HL-60 (cell line): ENCODE measurements around the gene EMP2.
"Not testable (repeated sequence)": the region's sequence is repeated elsewhere in the genome, so short reads cannot be mapped to it uniquely, and the experiment has no call there.

Source experiments
- DNase-seq, 2 experiments: peaks; one replicate each; pipeline ENCODE4 v3.0.0-alpha.2; 2010 to 2020; ENCODE audit warnings: low read depth in 1 of 2, low spot score in 1 of 2
- H3K27ac ChIP-seq: fragments of 250-450 bp; sonication (Bioruptor Pico); replicated peaks from 2 replicates; pipeline ENCODE4 v1.5.1; 2020; ENCODE audit warnings: mild to moderate bottlenecking, moderate library complexity
- H3K27me3 ChIP-seq: fragments of 250-450 bp; sonication (Bioruptor Pico); 2 replicates; pipeline ENCODE4 v1.5.1; 2021; ENCODE audit warnings: mild to moderate bottlenecking, moderate library complexity; ENCODE audit not compliant: insufficient read depth, poor library complexity, severe bottlenecking
- H3K4me3 ChIP-seq: replicated peaks from 2 replicates; pipeline ENCODE4 v1.5.1; 2011; ENCODE audit warnings: mild to moderate bottlenecking, control low read depth, low read length; ENCODE audit not compliant: insufficient read depth
- GABPA ChIP-seq: IDR thresholded peaks from 2 replicates; pipeline ENCODE4 v1.6.1; 2012; ENCODE audit warnings: low read depth
- POLR2AphosphoS5 ChIP-seq: IDR thresholded peaks from 2 replicates; pipeline ENCODE4 v1.6.1; 2012; ENCODE audit warnings: low read depth
- SPI1 ChIP-seq: IDR thresholded peaks from 2 replicates; pipeline ENCODE4 v1.6.1; 2012; ENCODE audit warnings: low read depth, mild to moderate bottlenecking, borderline replicate concordance
- TF ChIP-seq, protein P1 (sequence below): IDR thresholded peaks from one replicate; pipeline ENCODE4 v1.5.1; 2011; ENCODE audit warnings: low read length, control low read depth, inconsistent platforms; ENCODE audit not compliant: insufficient read depth
- TF ChIP-seq, protein P2 (sequence below): IDR thresholded peaks from 2 replicates; pipeline ENCODE4 v1.6.1; 2012; ENCODE audit warnings: low read depth; ENCODE audit not compliant: insufficient replicate concordance

The EMP2 gene

DNA sequence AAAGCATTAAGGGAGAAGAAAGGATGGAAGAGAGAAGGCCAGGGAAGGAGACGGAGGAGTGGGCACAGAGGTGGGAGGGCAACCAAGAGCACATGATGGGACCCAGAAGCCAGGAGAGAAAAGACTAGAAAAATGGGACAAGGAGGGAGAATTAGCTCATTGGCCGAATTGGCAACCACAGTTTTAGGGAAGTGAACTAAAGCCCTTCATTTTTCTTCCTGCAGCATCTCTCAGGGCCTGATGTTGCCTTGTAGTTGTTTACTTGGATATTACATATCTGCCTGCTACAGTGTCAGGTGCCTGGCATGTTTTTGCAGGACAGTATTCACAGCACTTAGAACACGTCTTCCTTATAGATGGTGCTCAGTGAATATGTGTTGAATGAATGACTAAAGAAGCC, 19.0 kb downstream of the EMP2 start:
- H3K27me3 ChIP-seq = no peaks in the 10 kb centered on the region
- TF ChIP-seq POLR2AphosphoS5 (no peak), SPI1 (peak; percentile 69)
- TF ChIP-seq, protein P1, sequence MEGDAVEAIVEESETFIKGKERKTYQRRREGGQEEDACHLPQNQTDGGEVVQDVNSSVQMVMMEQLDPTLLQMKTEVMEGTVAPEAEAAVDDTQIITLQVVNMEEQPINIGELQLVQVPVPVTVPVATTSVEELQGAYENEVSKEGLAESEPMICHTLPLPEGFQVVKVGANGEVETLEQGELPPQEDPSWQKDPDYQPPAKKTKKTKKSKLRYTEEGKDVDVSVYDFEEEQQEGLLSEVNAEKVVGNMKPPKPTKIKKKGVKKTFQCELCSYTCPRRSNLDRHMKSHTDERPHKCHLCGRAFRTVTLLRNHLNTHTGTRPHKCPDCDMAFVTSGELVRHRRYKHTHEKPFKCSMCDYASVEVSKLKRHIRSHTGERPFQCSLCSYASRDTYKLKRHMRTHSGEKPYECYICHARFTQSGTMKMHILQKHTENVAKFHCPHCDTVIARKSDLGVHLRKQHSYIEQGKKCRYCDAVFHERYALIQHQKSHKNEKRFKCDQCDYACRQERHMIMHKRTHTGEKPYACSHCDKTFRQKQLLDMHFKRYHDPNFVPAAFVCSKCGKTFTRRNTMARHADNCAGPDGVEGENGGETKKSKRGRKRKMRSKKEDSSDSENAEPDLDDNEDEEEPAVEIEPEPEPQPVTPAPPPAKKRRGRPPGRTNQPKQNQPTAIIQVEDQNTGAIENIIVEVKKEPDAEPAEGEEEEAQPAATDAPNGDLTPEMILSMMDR = no peak
- DNase-seq = no peak
- H3K4me3 ChIP-seq = no peak overlapping the region
- H3K27ac ChIP-seq = no peak overlapping the region

DNA sequence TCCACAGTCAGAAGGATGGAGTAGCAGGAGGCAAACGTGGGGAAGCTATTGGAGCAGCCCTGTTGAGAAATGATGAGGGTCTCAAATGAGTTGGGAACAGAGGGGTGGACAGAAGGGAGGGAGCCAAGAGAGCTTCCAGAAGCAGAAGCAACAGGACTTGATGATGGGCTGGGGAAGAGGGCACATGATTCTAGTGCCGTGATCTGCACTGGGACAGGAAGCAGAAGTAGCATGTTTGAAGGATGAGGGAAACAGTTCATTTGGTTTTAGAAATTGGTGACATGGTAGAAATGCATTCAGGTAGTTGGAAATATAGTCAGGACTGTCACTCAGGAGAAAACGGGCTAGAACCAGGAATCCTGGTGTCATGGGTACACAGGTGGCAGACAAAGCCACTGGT, 19.4 kb downstream of the EMP2 start:
- no peak for DNase-seq
- Histone ChIP-seq H3K27ac (no peak overlapping the region), H3K27me3 (no peaks in the 10 kb centered on the region), H3K4me3 (no peak overlapping the region)
- TF ChIP-seq GABPA = no peak
- TF ChIP-seq, protein P2, sequence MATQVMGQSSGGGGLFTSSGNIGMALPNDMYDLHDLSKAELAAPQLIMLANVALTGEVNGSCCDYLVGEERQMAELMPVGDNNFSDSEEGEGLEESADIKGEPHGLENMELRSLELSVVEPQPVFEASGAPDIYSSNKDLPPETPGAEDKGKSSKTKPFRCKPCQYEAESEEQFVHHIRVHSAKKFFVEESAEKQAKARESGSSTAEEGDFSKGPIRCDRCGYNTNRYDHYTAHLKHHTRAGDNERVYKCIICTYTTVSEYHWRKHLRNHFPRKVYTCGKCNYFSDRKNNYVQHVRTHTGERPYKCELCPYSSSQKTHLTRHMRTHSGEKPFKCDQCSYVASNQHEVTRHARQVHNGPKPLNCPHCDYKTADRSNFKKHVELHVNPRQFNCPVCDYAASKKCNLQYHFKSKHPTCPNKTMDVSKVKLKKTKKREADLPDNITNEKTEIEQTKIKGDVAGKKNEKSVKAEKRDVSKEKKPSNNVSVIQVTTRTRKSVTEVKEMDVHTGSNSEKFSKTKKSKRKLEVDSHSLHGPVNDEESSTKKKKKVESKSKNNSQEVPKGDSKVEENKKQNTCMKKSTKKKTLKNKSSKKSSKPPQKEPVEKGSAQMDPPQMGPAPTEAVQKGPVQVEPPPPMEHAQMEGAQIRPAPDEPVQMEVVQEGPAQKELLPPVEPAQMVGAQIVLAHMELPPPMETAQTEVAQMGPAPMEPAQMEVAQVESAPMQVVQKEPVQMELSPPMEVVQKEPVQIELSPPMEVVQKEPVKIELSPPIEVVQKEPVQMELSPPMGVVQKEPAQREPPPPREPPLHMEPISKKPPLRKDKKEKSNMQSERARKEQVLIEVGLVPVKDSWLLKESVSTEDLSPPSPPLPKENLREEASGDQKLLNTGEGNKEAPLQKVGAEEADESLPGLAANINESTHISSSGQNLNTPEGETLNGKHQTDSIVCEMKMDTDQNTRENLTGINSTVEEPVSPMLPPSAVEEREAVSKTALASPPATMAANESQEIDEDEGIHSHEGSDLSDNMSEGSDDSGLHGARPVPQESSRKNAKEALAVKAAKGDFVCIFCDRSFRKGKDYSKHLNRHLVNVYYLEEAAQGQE = no peak
- no peak for TF ChIP-seq SPI1
- no peak for TF ChIP-seq POLR2AphosphoS5
- TF ChIP-seq, protein P1 = no peak

DNA sequence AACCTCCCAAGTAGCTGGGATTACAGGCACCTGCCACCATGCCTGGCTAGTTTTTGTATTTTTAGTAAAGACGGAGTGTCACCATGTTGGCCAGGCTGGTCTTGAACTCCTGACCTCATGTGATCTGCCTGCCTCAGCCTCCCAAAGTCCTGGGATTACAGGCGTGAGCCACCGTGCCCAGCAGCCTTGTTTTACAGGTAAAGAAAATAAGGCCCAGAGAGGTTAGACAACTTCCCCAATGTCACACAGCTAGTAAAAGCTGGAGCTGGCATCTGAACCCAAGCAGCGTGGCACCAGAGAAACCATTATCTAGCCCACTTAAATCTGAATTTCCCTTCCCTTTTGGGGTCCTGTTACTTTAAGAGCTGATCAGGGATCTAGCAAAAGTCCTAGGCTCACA, 20.6 kb downstream of the EMP2 start:
- DNase-seq, H3K27ac ChIP-seq: not testable (repeated sequence)

DNA sequence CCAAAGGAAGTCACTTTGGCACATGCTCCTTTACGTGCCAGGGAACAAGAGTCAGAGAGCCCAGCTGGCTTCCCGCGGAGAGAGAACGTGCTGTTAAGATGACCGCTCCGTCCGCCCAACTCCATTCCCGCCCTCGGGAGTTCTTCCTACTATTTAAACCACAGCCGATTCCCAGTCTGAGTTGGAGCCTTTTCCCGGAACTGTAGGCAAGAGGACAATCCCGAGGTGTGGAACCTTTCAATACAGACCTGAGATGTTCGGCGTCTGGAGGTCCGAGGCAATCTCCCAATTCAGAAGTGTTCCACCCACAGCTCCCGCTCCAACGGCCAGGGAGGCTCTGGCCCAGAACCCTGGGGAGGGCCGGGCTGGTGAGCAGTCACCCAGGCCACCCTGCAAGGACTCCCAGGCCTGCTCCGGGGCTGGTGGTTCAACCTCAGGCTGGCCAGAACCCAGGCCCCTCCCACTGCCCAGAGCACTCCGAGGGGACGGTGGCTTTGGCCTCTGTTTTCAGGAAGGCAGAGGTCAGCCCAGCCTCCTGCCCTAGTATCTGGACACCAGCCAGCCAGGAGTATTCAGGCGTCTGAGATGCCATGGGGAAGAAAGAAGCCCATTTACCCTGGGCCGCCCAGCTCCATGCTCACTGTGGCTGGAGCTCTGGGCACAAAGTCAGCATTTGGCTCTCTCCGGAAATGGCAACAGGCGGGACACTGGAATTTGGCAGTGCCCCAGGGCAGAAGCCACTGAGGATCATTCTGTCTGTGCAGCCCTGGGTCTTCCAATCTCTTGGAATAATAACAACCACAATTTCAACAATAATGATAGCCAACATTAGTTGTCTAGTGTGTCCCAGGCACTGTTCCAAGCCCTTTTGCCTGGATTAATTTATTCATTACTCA, 21.4 kb downstream of the EMP2 start:
- no peak for TF ChIP-seq SPI1
- TF ChIP-seq, protein P2 = no peak
- no peak for TF ChIP-seq POLR2AphosphoS5
- TF ChIP-seq, protein P1 = no peak
- no peak for TF ChIP-seq GABPA
- no peak for DNase-seq
- no peak overlapping the region for H3K27ac ChIP-seq
- no peak overlapping the region for H3K4me3 ChIP-seq
- H3K27me3 ChIP-seq = no peaks in the 10 kb centered on the region

More for the DNA sequence above, 20.6 kb downstream of the EMP2 start:
- H3K4me3 ChIP-seq, H3K27me3 ChIP-seq: not testable (repeated sequence)
